Trophoblast cell (in vitro differentiated cells and primary cell): ENCODE results near the gene RXFP4.
A peak's percentile ranks its signal among the peaks of the same experiment; 100 is the strongest.
"Not testable (repeated sequence)": the region's sequence is repeated elsewhere in the genome, so short reads cannot be mapped to it uniquely, and the experiment has no call there.

Source experiments
- DNase-seq, 2 donors: peaks; one replicate each; pipeline ENCODE4 v3.0.0-alpha.2; 2016
- H2AFZ ChIP-seq: 2 replicates; pipeline ENCODE4 v1.6.1; 2013; ENCODE audit warnings: low read length, moderate library complexity, mild to moderate bottlenecking; ENCODE audit not compliant: insufficient read depth, poor library complexity
- H2AK5ac ChIP-seq: 2 replicates; pipeline ENCODE4 v1.6.1; 2013; ENCODE audit warnings: mild to moderate bottlenecking, low read length
- H2BK120ac ChIP-seq: 2 replicates; pipeline ENCODE4 v1.6.1; 2013; ENCODE audit warnings: low read length, mild to moderate bottlenecking, moderate library complexity; ENCODE audit not compliant: insufficient read depth, poor library complexity
- H2BK12ac ChIP-seq: 2 replicates; pipeline ENCODE4 v1.6.1; 2013; ENCODE audit warnings: mild to moderate bottlenecking, low read length, moderate library complexity
- H2BK5ac ChIP-seq: 2 replicates; pipeline ENCODE4 v1.6.1; 2013; ENCODE audit warnings: low read length, low read depth, moderate library complexity, mild to moderate bottlenecking; ENCODE audit not compliant: poor library complexity
- H3K14ac ChIP-seq: 2 replicates; pipeline ENCODE4 v1.6.1; 2013; ENCODE audit warnings: mild to moderate bottlenecking, low read length
- H3K18ac ChIP-seq: 2 replicates; pipeline ENCODE4 v1.6.1; 2013; ENCODE audit warnings: mild to moderate bottlenecking, low read length
- H3K23ac ChIP-seq: 2 replicates; pipeline ENCODE4 v1.6.1; 2013; ENCODE audit warnings: low read length
- H3K27ac ChIP-seq: 2 replicates; pipeline ENCODE4 v1.5.1; 2013; ENCODE audit warnings: low read depth, mild to moderate bottlenecking, inconsistent platforms, low read length, moderate library complexity
- H3K27me3 ChIP-seq: 2 replicates; pipeline ENCODE4 v1.6.1; 2013; ENCODE audit warnings: inconsistent platforms, mild to moderate bottlenecking, low read length, moderate library complexity; ENCODE audit not compliant: insufficient read depth
- H3K36me3 ChIP-seq, 2 experiments: 1 replicate in 1 of 2; 2 replicates in 1 of 2; pipeline ENCODE4 v1.6.1; 2013; ENCODE audit warnings: low read length in 2 of 2, mild to moderate bottlenecking in 2 of 2, moderate library complexity in 1 of 2; ENCODE audit not compliant: insufficient read depth in 2 of 2, control insufficient read depth in 1 of 2
- H3K4ac ChIP-seq: 2 replicates; pipeline ENCODE4 v1.6.1; 2013; ENCODE audit warnings: low read depth, mild to moderate bottlenecking, low read length, moderate library complexity
- H3K4me1 ChIP-seq, 2 experiments: 1 replicate in 1 of 2; 2 replicates in 1 of 2; pipeline ENCODE4 v1.6.1; 2013; ENCODE audit warnings: low read length in 2 of 2, mild to moderate bottlenecking in 2 of 2, moderate library complexity in 1 of 2; ENCODE audit not compliant: insufficient read depth in 2 of 2, control insufficient read depth in 1 of 2
- H3K4me2 ChIP-seq: 2 replicates; pipeline ENCODE4 v1.6.1; 2013; ENCODE audit warnings: inconsistent platforms, mild to moderate bottlenecking, low read length, moderate library complexity
- H3K4me3 ChIP-seq: 2 replicates; pipeline ENCODE4 v1.5.1; 2013; ENCODE audit warnings: mild to moderate bottlenecking, low read depth, low read length, inconsistent platforms
- H3K79me1 ChIP-seq: one replicate; pipeline ENCODE4 v1.6.1; 2013; ENCODE audit warnings: low read length
- H3K79me2 ChIP-seq: 2 replicates; pipeline ENCODE4 v1.6.1; 2013; ENCODE audit warnings: low read length, mild to moderate bottlenecking; ENCODE audit not compliant: control insufficient read depth, insufficient read depth, poor library complexity
- H3K9ac ChIP-seq: 2 replicates; pipeline ENCODE4 v1.6.1; 2013; ENCODE audit warnings: mild to moderate bottlenecking, low read length
- H3K9me3 ChIP-seq: 2 replicates; pipeline ENCODE4 v1.6.1; 2013; ENCODE audit warnings: low read depth, mild to moderate bottlenecking, control low read depth, inconsistent platforms, low read length; ENCODE audit not compliant: insufficient read depth
- H4K12ac ChIP-seq: 2 replicates; pipeline ENCODE4 v1.6.1; 2013; ENCODE audit warnings: low read depth, mild to moderate bottlenecking, low read length, moderate library complexity
- H4K8ac ChIP-seq: 2 replicates; pipeline ENCODE4 v1.6.1; 2013; ENCODE audit warnings: low read depth, mild to moderate bottlenecking, low read length, moderate library complexity
- H4K91ac ChIP-seq: one replicate; pipeline ENCODE4 v1.6.1; 2013; ENCODE audit warnings: low read depth, mild to moderate bottlenecking, low read length, moderate library complexity
- WGBS: extraction: QIAGEN DNeasy Blood & Tissue Kit; methylation state at CpG from one replicate; pipeline ENCODE4 v1.1.7; 2013; ENCODE audit warnings: missing lambda C conversion rate; ENCODE audit not compliant: insufficient read length, insufficient coverage; ENCODE audit errors: extremely low coverage; 5-methylcytosine and 5-hydroxymethylcytosine counted together

RXFP4 gene

GRCh38 chr1:155984341-155984740, 42.9 kb downstream of the RXFP4 start:
- peaks cover 2% of the 10 kb centered on the region for H3K79me2 ChIP-seq
- H2BK120ac ChIP-seq, result no peak overlapping the region
- no peak overlapping the region for H2AK5ac ChIP-seq
- H3K27ac ChIP-seq, result no peak overlapping the region
- H3K9ac ChIP-seq, result no peak overlapping the region
- no peak overlapping the region for H3K14ac ChIP-seq
- H3K27me3 ChIP-seq, result no peaks in the 10 kb centered on the region
- H4K8ac ChIP-seq, result no peak overlapping the region
- H3K18ac ChIP-seq, result no peak overlapping the region
- no peak overlapping the region for H2BK5ac ChIP-seq
- no peak overlapping the region for H4K91ac ChIP-seq
- DNase-seq, result no peak
- no peak overlapping the region for H3K4ac ChIP-seq
- H3K36me3 ChIP-seq, result no peaks in the 10 kb centered on the region
- peaks cover 10% of the 10 kb centered on the region for H3K79me1 ChIP-seq
- no peak overlapping the region for H3K23ac ChIP-seq
- no peaks in the 10 kb centered on the region for H3K9me3 ChIP-seq
- H2AFZ ChIP-seq, result no peak overlapping the region
- H3K4me1 ChIP-seq, result peaks cover 5 to 17% of the 10 kb centered on the region in 2 experiments
- no peak overlapping the region for H2BK12ac ChIP-seq
- no peak overlapping the region for H3K4me3 ChIP-seq
- no peak overlapping the region for H4K12ac ChIP-seq
- no peak overlapping the region for H3K4me2 ChIP-seq
- WGBS, result no CpG with 5 or more reads among the region's 7 CpGs

GRCh38 chr1:155984903-155985645, 43.6 kb downstream of the RXFP4 start:
- not testable (repeated sequence) for H3K27me3 ChIP-seq, H2AK5ac ChIP-seq, H2BK5ac ChIP-seq, H3K4ac ChIP-seq, H3K79me1 ChIP-seq, H2BK120ac ChIP-seq, H3K9ac ChIP-seq, H3K27ac ChIP-seq, H3K14ac ChIP-seq, H3K9me3 ChIP-seq, H3K23ac ChIP-seq, H3K79me2 ChIP-seq, H3K4me3 ChIP-seq, H4K12ac ChIP-seq, H4K8ac ChIP-seq, H3K18ac ChIP-seq, H2BK12ac ChIP-seq, DNase-seq, H3K36me3 ChIP-seq, H3K4me2 ChIP-seq, H2AFZ ChIP-seq, H4K91ac ChIP-seq
- H3K4me1 ChIP-seq, result peaks cover 2 to 10% of the 10 kb centered on the region in 2 experiments
- WGBS, result no CpG with 5 or more reads among the region's 11 CpGs

GRCh38 chr1:155989242-155990004, 48.0 kb downstream of the RXFP4 start:
- H3K9me3 ChIP-seq, result no peaks in the 10 kb centered on the region
- no peak overlapping the region for H4K8ac ChIP-seq
- H3K4ac ChIP-seq, result no peak overlapping the region
- H3K27ac ChIP-seq, result no peak overlapping the region
- H2AK5ac ChIP-seq, result peak overlapping the region; percentile 16
- no CpG with 5 or more reads among the region's 9 CpGs for WGBS
- peaks cover under 1% of the 10 kb centered on the region for H3K27me3 ChIP-seq
- H2BK12ac ChIP-seq, result no peak overlapping the region
- no peaks in the 10 kb centered on the region for H3K79me2 ChIP-seq
- no peak overlapping the region for H2BK5ac ChIP-seq
- H4K91ac ChIP-seq, result no peak overlapping the region
- H3K4me2 ChIP-seq, result no peak overlapping the region
- peak; percentile 58 to 82 for DNase-seq
- no peaks in the 10 kb centered on the region for H3K36me3 ChIP-seq
- H3K4me3 ChIP-seq, result no peak overlapping the region
- no peak overlapping the region for H3K23ac ChIP-seq
- no peaks in the 10 kb centered on the region for H3K4me1 ChIP-seq
- H3K79me1 ChIP-seq, result no peaks in the 10 kb centered on the region
- H2BK120ac ChIP-seq, result no peak overlapping the region
- H3K14ac ChIP-seq, result no peak overlapping the region
- H2AFZ ChIP-seq, result no peak overlapping the region
- no peak overlapping the region for H3K9ac ChIP-seq
- no peak overlapping the region for H4K12ac ChIP-seq
- no peak overlapping the region for H3K18ac ChIP-seq

- no peak overlapping the region for H3K18ac ChIP-seq
- H2AFZ ChIP-seq, result no peak overlapping the region
- no peak overlapping the region for H2BK120ac ChIP-seq
- no peak overlapping the region for H3K4ac ChIP-seq
- H2BK12ac ChIP-seq, result no peak overlapping the region
- no peak overlapping the region for H3K4me3 ChIP-seq
- no CpG with 5 or more reads among the region's 6 CpGs for WGBS
- H2AK5ac ChIP-seq, result no peak overlapping the region
- no peak overlapping the region for H4K12ac ChIP-seq
- peak in 1 of 2 donors; percentile 35 for DNase-seq
- no peak overlapping the region for H3K4me2 ChIP-seq
- H3K14ac ChIP-seq, result no peak overlapping the region
- no peak overlapping the region for H3K27ac ChIP-seq
- no peak overlapping the region for H3K9ac ChIP-seq
- H3K27me3 ChIP-seq, result peaks cover 2% of the 10 kb centered on the region
- no peak overlapping the region for H4K91ac ChIP-seq
- H3K4me1 ChIP-seq, result no peaks in the 10 kb centered on the region
- H3K79me1 ChIP-seq, result no peaks in the 10 kb centered on the region
- H3K79me2 ChIP-seq, result no peaks in the 10 kb centered on the region
- H3K9me3 ChIP-seq, result no peaks in the 10 kb centered on the region
- H2BK5ac ChIP-seq, result no peak overlapping the region
- no peaks in the 10 kb centered on the region for H3K36me3 ChIP-seq
- H3K23ac ChIP-seq, result no peak overlapping the region
- no peak overlapping the region for H4K8ac ChIP-seq
Measured at GRCh38 chr1:155990005-155990739, 48.7 kb downstream of the RXFP4 start.
